AG04450 (cell line): ENCODE measurements around the gene TMEM121. TPM values are rescaled to one million over a fixed set of nuclear protein-coding genes. Genes with fewer than 3 reads are reported as not detected.

Experiments
- CTCF ChIA-PET: fragments of 300-600, 350-600 bp; formaldehyde crosslinking; extraction: SDS; loops from one replicate; lab custom pipeline; 2022; ENCODE audit warnings: antibody characterized with exemption, inconsistent platforms; lab: Charles Lee
- POLR2A ChIA-PET: fragments of 350-600 bp; formaldehyde crosslinking; extraction: SDS; loops from one replicate; lab custom pipeline; 2021; ENCODE audit warnings: antibody characterized with exemption, inconsistent platforms; lab: Yijun Ruan, JAX
- DNase-seq: peaks from one replicate; pipeline ENCODE4 v3.0.0-alpha.2; 2011; ENCODE audit warnings: low read depth, low spot score
- H3K27ac ChIP-seq: one replicate; pipeline ENCODE4 v1.5.1; 2012; ENCODE audit warnings: low read depth, low read length, control low read depth
- H3K27me3 ChIP-seq: one replicate; pipeline ENCODE4 v1.6.0; 2012; ENCODE audit warnings: low read length; ENCODE audit not compliant: control insufficient read depth, insufficient read depth
- H3K4me3 ChIP-seq: 2 replicates; pipeline ENCODE4 v1.5.1; 2011; ENCODE audit warnings: mild to moderate bottlenecking, low read depth, low read length, control low read depth
- H3K9me3 ChIP-seq: 2 replicates; pipeline ENCODE4 v1.5.1; 2012; ENCODE audit warnings: low read length; ENCODE audit not compliant: control insufficient read depth, insufficient read depth
- CTCF ChIP-seq: IDR thresholded peaks from 2 replicates; pipeline ENCODE4 v1.5.1; 2011; ENCODE audit warnings: low read depth, low read length, control low read depth, inconsistent platforms
- polyA plus RNA-seq: library from polyadenylated mRNA; depleted of rRNA; stranded (reverse); fragments of >200 nt; gene quantifications from 2 replicates; pipeline ENCODE4 v1.2.3, GENCODE V29; 2011

TMEM121 gene
- polyA plus RNA-seq, 1 experiment = 1.5 TPM

- H3K27ac ChIP-seq = no peak overlapping the region
- POLR2A ChIA-PET = no interaction called here
- TF ChIP-seq CTCF = no peak
- DNase-seq = no peak
- CTCF ChIA-PET = no interaction called here
- H3K27me3 ChIP-seq = no peaks in the 10 kb centered on the region
- H3K4me3 ChIP-seq = no peak overlapping the region
- no peaks in the 10 kb centered on the region; the same call in 1 of the 2 replicates for H3K9me3 ChIP-seq
These were observed 26.9 kb upstream of the TMEM121 start for GRCh38 chr14:105499256-105500035.

- ChIA-PET CTCF (no interaction called here), POLR2A (interaction anchor here (0.6 kb wide), 1 partner anchor 33 kb away, joined by 3 read pairs; no protein-coding TSS in a partner anchor)
- DNase-seq = no peak
- Histone ChIP-seq H3K27me3 (no peaks in the 10 kb centered on the region), H3K4me3 (no peak overlapping the region), H3K9me3 (no peaks in the 10 kb centered on the region; the same call in 1 of the 2 replicates), H3K27ac (no peak overlapping the region)
- TF ChIP-seq CTCF = no peak
These were observed 26.2 kb upstream of the TMEM121 start for GRCh38 chr14:105500036-105500725.

GRCh38 chr14:105500726-105501101 is 25.7 kb upstream of the TMEM121 start:
- no peak overlapping the region for H3K27ac ChIP-seq
- no peak overlapping the region for H3K4me3 ChIP-seq
- TF ChIP-seq CTCF = no peak
- H3K27me3 ChIP-seq = no peaks in the 10 kb centered on the region
- no peak for DNase-seq
- ChIA-PET POLR2A (interaction anchor here (0.6 kb wide), 1 partner anchor 33 kb away, joined by 3 read pairs; no protein-coding TSS in a partner anchor), CTCF (interaction anchor here (0.6 kb wide), 1 partner anchor 16 kb away, joined by 3 read pairs; no protein-coding TSS in a partner anchor)
- H3K9me3 ChIP-seq = no peaks in the 10 kb centered on the region; the same call in 1 of the 2 replicates

- TF ChIP-seq CTCF = no peak
- no peak for DNase-seq
- Histone ChIP-seq H3K4me3 (no peak overlapping the region), H3K27me3 (no peaks in the 10 kb centered on the region), H3K27ac (no peak overlapping the region), H3K9me3 (no peaks in the 10 kb centered on the region; the same call in 1 of the 2 replicates)
- ChIA-PET CTCF (interaction anchor here (0.6 kb wide), 1 partner anchor 15 kb away, joined by 3 read pairs; no protein-coding TSS in a partner anchor), POLR2A (no interaction called here)
These were observed 24.7 kb upstream of the TMEM121 start for GRCh38 chr14:105501504-105502291.
